Central memory CD4-positive, alpha-beta T cell (primary cell): Measurements from ENCODE around the gene TMEM98.
"Not testable (repeated sequence)": the region's sequence is repeated elsewhere in the genome, so short reads cannot be mapped to it uniquely, and the experiment has no call there.

Source experiments
- DNase-seq: peaks from one replicate; pipeline ENCODE4 v3.0.0; 2022

Gene TMEM98

GRCh38 chr17:32944248-32945020 is 16.5 kb downstream of the TMEM98 start:
- DNase-seq, result no peak

DNA sequence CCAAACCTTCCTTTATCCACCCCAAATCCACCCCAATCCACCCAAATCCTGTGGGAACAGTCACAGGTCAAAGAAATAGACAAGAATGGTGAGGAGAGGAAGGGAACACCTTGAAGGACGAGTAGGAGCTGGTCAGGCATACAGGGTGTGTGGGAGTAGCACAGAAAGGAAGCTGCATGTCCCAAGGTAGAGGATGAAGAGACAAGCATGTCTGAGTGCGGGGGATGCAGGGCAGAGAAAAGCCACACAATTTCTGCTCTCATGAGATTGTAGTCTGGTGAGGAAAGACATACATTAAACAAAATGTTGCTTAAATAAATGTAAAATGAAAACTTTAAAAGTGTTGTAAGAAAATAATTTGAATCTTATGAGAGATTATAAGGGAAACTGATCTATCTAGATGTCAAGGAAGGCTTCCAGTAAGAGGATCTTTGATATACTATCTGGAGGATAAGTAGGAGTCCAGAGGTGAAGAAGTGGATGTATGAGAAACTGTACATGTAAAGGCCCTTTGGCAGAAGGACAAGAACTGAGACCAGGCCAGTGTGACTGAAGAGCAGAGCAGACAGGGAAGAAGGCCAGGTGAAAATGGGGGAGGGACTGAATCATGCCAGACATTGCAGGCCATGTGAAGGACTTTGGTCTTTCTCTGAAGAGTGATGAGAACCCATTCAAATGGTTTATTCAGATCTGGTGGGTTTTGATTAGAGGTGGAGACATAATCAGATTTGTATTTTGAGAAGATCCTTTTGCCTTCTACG is 18.6 kb downstream of the TMEM98 start:
- no peak for DNase-seq

DNA sequence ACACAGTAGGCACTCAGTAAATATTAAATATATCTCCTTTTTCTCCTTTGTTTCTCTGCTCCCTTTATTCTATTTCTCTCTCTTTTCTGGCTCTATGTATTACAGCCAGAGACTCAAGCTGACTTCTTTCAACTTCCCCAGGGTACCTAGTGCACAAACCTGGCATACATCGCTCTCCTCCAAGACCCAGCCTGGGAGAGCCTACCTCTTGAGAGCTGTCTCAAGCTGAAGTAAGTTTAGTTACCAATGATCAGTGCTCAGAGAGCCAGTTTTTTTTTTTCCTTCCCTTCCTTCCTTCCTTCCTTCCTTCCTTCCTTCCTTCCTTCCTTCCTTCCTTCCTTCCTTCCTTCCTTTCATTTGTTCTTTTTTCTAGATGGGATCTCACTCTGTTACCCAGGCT is 19.8 kb downstream of the TMEM98 start:
- DNase-seq, result no peak

GRCh38 chr17:32949181-32949580 is 21.2 kb downstream of the TMEM98 start:
- no peak for DNase-seq

- not testable (repeated sequence) for DNase-seq
Observed at GRCh38 chr17:32952491-32952890, 24.5 kb downstream of the TMEM98 start.

DNA sequence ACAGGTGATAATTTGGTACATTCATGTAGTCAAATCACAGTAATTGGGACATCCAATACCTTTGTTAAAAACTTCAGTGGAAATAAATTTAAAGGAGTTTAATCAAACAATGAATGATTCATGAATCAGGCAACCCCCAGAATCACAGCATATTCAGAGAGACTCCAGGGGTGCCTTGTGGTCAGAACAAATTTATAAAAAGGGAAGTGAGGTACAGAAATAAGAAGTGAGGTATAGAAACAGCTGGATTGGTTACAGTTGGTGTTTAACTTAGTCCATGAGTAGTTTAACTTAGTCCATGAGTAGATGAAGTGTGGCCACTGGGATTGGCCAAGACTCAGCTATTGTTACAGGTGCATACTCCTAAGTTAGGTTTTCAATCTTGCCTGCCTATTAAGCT is 25.1 kb downstream of the TMEM98 start:
- no peak for DNase-seq

DNA sequence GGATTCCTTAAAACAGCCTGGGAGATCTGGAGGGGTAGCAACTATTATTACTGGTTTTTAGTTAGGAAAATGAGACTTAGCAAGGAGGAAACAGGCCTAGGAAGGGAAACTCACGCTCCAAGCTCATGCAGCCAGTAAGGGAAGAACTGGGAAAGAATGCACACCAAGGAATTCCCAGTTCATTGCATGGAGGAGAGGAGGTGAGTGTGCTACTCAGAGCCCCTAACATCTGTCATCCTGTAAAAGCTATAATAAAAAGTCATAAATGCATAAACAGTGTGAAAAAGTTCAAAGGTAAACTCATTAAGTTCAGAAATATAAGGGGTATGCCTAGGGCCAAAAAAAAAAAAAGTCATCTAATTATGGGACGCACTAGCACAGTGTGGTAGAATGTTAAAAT is 25.9 kb downstream of the TMEM98 start:
- DNase-seq, result no peak

DNA sequence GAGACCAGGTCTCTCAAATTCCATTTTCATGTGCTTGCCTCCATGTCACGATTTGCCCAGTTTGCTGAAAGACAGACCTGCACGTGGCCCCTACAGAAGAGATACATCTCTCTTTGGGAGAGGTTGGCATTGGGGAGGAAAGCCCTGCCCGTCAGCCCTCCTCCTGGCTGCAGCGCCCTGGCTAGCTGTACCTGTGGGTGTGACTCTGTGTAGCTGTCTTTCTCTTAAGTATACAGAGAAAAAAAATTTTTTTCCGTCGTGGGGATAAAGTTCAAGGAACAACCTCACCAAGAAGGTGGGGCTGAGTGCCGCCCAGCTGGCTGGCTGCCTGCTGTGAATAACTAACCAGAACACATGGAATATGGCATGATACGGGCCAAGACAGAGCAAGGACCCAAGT is 26.5 kb downstream of the TMEM98 start:
- no peak for DNase-seq

DNA sequence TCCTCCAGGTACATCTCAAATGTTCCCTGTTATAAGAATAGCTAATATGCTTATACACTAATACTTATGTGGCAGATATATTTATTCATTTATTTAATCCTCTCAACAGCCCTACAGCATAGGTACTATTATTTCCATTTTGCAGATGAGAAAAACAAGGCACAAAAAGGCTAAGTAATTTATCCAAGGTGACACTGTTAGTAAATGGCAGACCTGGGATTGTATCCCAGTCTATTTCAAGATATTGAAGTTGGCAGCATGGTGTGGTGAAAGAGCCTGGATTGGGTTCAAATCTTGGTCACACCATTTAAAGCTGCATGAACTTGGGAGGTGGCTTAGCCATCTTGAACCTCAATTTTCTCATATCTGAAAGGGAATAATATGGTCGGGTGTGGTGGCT is 27.2 kb downstream of the TMEM98 start:
- no peak for DNase-seq

- DNase-seq, result no peak
Observed at GRCh38 chr17:32956240-32956970, 28.5 kb downstream of the TMEM98 start.

DNA sequence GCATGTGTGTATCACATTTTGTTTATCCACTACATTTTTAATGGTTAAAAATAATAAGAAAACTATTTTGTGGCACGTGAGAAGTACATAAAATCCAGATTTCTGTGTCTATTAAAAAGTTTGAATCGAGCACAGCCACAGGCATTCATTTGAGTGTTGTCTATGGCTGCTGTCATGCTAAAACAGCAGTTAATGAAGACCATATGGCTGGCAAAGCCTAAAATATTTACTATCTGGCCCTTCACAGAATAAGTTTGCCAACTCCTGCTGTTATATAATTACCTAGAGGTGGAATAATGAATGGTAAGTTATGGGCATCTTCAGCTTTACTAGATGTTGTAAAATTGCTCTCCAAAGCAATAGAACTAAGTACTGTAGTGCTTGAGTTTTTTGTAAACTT is 30.5 kb downstream of the TMEM98 start:
- DNase-seq, result no peak

- no peak for DNase-seq
Observed at GRCh38 chr17:32960815-32961214, 32.9 kb downstream of the TMEM98 start.

- DNase-seq, result no peak
Observed at GRCh38 chr17:32962320-32962711, 34.4 kb downstream of the TMEM98 start.

DNA sequence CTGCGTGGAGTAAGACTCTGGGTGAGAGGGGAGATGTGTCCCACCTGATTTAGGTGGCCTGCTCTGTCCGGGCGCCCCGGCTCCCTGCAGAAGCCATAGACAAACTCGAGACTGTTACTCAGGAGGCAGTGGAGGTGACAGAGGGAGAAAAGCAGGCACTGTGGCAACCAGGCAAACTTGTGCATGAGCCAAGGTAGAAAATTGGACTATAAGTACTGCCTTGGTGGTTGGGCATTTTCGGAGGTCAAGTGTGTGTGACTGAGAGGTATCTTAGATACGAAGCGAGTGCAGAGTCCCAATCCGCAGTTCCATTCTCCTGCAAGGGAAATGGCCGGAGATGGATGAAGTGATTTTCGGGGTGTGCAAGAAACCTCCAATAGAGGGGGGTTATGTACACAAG is 36.6 kb downstream of the TMEM98 start:
- no peak for DNase-seq

DNA sequence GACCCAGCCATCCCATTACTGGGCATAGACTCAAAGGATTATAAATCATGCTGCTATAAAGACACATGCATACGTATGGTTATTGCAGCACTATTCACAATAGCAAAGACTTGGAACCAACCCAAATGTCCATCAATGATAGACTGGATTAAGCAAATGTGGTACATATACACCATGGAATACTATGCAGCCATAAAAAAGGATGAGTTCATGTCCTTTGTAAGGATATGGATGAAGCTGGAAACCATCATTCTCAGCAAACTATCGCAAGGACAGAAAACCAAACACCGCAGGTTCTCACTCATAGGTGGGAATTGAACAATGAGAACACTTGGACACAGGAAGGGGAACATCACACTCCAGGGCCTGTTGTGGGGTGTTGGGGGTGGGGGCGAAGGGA is 41.3 kb downstream of the TMEM98 start:
- not testable (repeated sequence) for DNase-seq

GRCh38 chr17:32970281-32970680 is 42.3 kb downstream of the TMEM98 start:
- DNase-seq, result no peak

GRCh38 chr17:32971171-32971570 is 43.2 kb downstream of the TMEM98 start:
- DNase-seq, result no peak

DNA sequence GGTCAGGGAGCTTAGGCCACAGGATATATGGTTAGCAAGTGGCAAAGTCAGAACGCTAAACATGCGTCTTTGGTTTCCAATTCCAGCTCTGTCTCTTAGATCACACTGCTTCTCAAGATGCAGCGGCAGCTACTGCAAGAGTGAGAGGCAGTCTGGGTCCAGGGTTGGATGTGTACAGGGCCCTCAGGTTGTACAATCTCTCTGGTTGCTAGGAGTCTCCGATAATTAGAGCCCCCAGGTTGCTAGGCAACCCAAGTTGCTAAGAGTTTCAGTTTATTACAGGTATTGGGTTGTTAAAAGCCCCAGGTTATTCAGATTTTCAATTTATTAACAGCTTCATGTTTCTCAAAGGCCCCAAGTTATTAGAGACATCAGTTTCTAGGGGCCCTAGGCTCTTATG is 48.2 kb downstream of the TMEM98 start:
- DNase-seq, result no peak

- DNase-seq, result no peak
Observed at GRCh38 chr17:32976605-32977004, 48.7 kb downstream of the TMEM98 start.

DNA sequence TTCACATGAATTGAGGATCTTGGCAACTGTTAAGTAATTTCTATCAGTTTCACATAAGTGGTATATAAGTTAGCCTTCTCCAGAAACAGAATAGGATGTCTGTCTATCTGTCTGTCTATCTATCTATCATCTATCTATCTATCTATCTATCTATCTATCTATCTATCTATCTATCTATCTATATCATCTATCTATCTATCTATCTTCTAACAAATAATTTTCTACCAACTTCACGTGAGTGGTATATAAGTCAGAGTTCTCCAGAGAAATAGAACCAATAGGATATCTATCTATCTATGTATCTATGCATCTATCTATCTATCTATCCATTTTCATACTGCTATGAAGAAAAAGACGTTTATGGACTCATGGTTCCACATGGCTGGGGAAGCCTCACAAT is 52.3 kb downstream of the TMEM98 start:
- DNase-seq, result no peak

- not testable (repeated sequence) for DNase-seq
Observed at GRCh38 chr17:32981611-32982010, 53.7 kb downstream of the TMEM98 start.

- DNase-seq, result no peak
Observed at GRCh38 chr17:32985050-32985756, 57.2 kb downstream of the TMEM98 start.

GRCh38 chr17:32987453-32987805 is 59.5 kb downstream of the TMEM98 start:
- not testable (repeated sequence) for DNase-seq
